Measurements from ENCODE around the gene FOXL2. TPM values are rescaled to one million over a fixed set of nuclear protein-coding genes. Genes with fewer than 3 reads are reported as not detected.

Gene FOXL2
- total RNA-seq, 6 donors from 2014 or later = 0.06 to 0.07 TPM; not detected in 4

DNA sequence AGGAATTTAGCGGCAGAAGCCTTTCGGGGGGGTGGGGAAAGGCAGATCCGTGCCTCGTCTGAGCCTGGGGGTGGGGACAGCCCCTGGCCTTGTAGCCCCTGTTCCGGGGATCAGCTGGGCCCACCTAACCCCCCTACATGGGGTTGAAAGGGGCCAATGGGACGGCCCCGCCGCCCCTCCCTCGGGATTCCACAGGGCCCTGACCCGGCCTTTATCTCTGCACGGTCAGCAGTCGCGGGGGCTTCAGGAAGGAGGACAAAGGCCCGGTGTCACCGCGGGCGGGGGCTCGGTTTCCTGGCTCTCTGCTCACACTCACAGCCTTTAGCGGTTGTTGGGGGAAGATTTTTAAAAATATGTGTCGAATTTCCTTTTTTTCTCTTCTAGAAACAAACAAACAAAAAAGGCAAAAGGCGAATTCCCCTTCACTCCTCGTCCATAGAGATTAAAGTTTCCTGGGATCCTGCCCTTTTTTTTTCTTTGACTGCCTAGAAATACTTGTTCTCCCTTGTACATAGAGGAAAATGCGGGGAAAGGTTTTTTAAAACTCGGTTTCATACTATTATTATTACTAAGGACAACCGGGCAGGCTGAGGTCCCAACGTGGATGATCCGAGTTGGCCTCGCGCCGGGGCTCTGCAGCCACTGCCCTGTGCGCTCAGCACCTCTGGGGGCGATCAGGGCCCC is 7.9 kb downstream of the FOXL2 start:
- TF ChIP-seq EP300 (IDR thresholded peaks at IDR 0.05) (no peak), POLR2A (IDR thresholded peaks at IDR 0.05) (no peak), POLR2AphosphoS5 (IDR thresholded peaks at IDR 0.05) (no peak)
- TF ChIP-seq, protein P1, sequence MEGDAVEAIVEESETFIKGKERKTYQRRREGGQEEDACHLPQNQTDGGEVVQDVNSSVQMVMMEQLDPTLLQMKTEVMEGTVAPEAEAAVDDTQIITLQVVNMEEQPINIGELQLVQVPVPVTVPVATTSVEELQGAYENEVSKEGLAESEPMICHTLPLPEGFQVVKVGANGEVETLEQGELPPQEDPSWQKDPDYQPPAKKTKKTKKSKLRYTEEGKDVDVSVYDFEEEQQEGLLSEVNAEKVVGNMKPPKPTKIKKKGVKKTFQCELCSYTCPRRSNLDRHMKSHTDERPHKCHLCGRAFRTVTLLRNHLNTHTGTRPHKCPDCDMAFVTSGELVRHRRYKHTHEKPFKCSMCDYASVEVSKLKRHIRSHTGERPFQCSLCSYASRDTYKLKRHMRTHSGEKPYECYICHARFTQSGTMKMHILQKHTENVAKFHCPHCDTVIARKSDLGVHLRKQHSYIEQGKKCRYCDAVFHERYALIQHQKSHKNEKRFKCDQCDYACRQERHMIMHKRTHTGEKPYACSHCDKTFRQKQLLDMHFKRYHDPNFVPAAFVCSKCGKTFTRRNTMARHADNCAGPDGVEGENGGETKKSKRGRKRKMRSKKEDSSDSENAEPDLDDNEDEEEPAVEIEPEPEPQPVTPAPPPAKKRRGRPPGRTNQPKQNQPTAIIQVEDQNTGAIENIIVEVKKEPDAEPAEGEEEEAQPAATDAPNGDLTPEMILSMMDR (IDR thresholded peaks at IDR 0.05) = no peak
- H3K27me3 ChIP-seq = peaks cover 2 to 83% (median 56%) of the 10 kb centered on the region in 4 donors
- no peaks in the 10 kb centered on the region for H3K36me3 ChIP-seq
- 6 to 7% methylated on average over 29 to 30 of the region's 32 CpGs for WGBS, 2 donors
- H3K4me1 ChIP-seq = peaks cover 43 to 50% (median 46%) of the 10 kb centered on the region in 4 donors
- no peak overlapping the region for H3K4me3 ChIP-seq
- no peak overlapping the region for H3K27ac ChIP-seq
- ATAC-seq (ENCODE audit: low FRiP score in 2 of 2) = no peak
- DNase-seq = no peak
- H3K9me3 ChIP-seq = no peaks in the 10 kb centered on the region

DNA sequence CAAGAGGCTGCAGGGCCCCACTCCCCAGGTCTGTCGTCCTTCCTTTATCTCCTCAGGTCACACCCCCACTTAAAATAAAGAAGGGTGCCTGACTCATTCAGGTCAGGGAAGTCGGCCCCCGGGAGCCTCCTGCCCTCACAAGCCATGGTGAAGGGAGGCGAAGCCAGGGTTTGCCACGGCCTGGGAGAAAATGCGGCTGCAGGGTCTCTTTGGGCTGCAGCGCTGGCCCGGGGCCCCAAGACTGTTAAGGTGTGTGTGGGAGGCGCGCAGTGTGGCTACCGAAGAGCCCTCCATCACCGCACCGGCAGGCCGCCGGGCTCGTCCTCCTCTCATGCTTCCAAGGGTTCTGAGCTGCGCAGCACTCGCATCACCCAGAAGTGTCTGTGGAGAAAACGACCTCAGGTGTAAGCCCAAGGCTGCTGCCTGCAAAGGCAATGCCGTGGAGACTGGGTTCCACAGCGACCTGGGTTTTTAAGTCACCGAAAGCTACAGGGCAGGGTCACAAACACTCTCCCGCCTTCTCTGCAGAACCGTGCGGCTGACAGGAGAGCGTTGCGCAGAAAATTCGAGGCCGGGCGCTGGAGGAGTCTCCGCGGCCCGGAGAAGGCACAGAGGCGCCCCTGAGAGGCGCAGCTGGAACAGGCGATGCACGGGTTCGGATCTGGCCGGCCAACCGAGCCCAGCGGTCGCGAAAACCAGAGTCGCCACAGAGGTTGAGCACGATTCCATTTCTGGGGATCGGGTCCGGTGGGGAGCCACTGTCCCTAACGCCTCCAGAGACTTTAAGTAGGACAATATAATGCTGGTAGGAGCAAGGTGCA is 8.7 kb downstream of the FOXL2 start:
- WGBS, 2 donors = 6 to 9% methylated on average over 26 to 46 of the region's 48 CpGs
- Histone ChIP-seq H3K9me3 (no peaks in the 10 kb centered on the region), H3K4me3 (no peak overlapping the region), H3K4me1 (peaks cover 41 to 47% (median 45%) of the 10 kb centered on the region in 4 donors), H3K27me3 (peaks cover 2 to 76% (median 52%) of the 10 kb centered on the region in 4 donors), H3K36me3 (no peaks in the 10 kb centered on the region), H3K27ac (no peak overlapping the region)
- TF ChIP-seq EP300 (IDR thresholded peaks at IDR 0.05) (no peak), POLR2AphosphoS5 (IDR thresholded peaks at IDR 0.05) (no peak), POLR2A (IDR thresholded peaks at IDR 0.05) (no peak)
- TF ChIP-seq, protein P1 (IDR thresholded peaks at IDR 0.05) = no peak
- DNase-seq (peak in 1 of 2 donors; percentile 75), ATAC-seq (ENCODE audit: low FRiP score in 2 of 2) (no peak)

DNA sequence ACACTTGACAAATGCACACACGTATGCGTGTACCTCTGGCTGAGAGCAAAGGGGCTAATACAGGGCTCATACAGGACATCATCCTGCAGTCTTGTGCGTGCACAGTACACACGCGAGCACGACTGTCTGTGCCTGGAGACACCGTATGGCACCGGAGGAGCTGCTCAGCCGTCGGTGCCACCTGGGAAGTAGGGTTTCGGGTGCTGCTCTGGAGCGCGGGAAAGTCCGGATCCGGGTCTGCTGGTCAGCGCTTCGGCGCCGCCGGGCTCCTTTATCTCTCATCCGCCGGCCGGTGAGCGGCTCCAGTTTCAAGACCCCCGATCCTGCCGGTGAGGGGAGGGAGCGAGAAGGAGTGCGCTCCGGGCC is 9.3 kb downstream of the FOXL2 start:
- H3K36me3 ChIP-seq = no peaks in the 10 kb centered on the region
- peaks cover 41 to 47% (median 45%) of the 10 kb centered on the region in 4 donors for H3K4me1 ChIP-seq
- H3K27me3 ChIP-seq = peaks cover 2 to 70% (median 47%) of the 10 kb centered on the region in 4 donors
- no peak for DNase-seq
- no peaks in the 10 kb centered on the region for H3K9me3 ChIP-seq
- H3K27ac ChIP-seq = no peak overlapping the region
- H3K4me3 ChIP-seq = no peak overlapping the region
- no peak for ATAC-seq (ENCODE audit: low FRiP score in 2 of 2)
- 4% methylated on average over 29 of the region's 29 CpGs; no CpG with 5 or more reads in 1 of the 2 donors for WGBS, 2 donors
- no peak for TF ChIP-seq EP300 (IDR thresholded peaks at IDR 0.05)

DNA sequence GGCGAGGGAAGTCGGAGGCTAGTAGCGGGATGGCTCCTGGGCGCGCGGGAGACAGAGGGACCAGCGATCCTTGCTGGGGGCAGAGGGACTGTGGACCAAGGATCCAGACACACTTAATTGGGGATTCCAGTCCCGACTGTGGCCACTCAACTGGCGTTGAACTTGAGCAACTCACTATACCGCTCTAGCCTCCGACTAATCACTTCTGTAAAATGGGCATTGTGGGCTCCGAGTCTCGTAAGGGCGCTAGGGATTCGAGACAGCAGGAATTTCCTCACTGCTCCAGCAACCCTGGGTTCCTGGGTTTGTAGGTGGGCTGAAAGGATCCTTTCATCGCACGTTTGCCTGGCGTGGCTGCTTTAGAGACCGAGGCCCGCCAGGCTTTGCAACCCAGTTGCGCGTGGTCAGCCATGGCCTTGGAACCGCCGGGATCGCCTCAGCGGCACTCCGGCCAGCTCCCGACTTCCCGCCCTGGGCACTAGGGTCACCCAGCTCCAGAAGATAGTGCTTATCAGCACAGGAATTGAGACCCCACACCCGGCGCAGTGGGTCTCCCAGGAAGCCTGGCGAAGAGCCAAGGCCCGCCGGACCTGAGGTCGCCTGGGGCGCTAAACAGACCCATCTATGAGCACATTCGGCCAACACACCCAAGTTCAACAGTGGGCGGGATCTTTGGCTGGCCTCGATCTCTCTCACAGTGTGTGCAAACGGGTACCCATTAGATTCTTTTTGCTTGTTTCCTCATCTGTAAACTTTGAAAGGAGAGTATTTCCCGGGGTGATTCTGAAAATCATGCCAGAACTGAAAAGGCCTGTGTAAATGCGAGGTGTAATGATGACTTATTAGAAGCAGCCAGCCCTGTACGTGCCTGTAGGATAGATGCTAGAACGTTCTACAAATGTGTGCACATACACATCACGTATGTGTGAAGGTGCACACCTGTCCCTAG is 9.9 kb downstream of the FOXL2 start:
- peak overlapping the region in 2 of 4 donors; percentile 23 to 34 for H3K4me3 ChIP-seq
- ATAC-seq (ENCODE audit: low FRiP score in 2 of 2) = peak in 1 of 2 donors; percentile 28
- peak in 1 of 2 donors; percentile 74 for DNase-seq
- H3K4me1 ChIP-seq = peaks cover 41 to 47% (median 45%) of the 10 kb centered on the region in 4 donors
- no peaks in the 10 kb centered on the region for H3K9me3 ChIP-seq
- no peaks in the 10 kb centered on the region for H3K36me3 ChIP-seq
- no peak overlapping the region for H3K27ac ChIP-seq
- WGBS, 2 donors = 10% methylated on average over 13 to 44 of the region's 45 CpGs
- no peak for TF ChIP-seq POLR2A (IDR thresholded peaks at IDR 0.05)
- TF ChIP-seq, protein P1 (IDR thresholded peaks at IDR 0.05) = no peak
- no peak for TF ChIP-seq EP300 (IDR thresholded peaks at IDR 0.05)
- no peak for TF ChIP-seq POLR2AphosphoS5 (IDR thresholded peaks at IDR 0.05)
- peaks cover 2 to 63% (median 43%) of the 10 kb centered on the region in 4 donors for H3K27me3 ChIP-seq
